ENCODE data around the gene TERF2IP. TPM values are rescaled to one million over a fixed set of nuclear protein-coding genes. Genes with fewer than 3 reads are reported as not detected.

The TERF2IP gene
- total and polyA plus RNA-seq, 9 of the 15 experiments (the other 6 are each of a cell fraction or from before 2014, with no cell fraction given): 14.5 to 64.2 (median 47.0) TPM

GRCh38 chr16:75702242-75702641 is 54.7 kb downstream of the TERF2IP start (continued):
- TF ChIP-seq MECOM (CRISPR knock-in tag; IDR thresholded peaks at IDR 0.05): peak; percentile 57; the same call in 1 of the 2 replicates
- TF ChIP-seq, protein P1, sequence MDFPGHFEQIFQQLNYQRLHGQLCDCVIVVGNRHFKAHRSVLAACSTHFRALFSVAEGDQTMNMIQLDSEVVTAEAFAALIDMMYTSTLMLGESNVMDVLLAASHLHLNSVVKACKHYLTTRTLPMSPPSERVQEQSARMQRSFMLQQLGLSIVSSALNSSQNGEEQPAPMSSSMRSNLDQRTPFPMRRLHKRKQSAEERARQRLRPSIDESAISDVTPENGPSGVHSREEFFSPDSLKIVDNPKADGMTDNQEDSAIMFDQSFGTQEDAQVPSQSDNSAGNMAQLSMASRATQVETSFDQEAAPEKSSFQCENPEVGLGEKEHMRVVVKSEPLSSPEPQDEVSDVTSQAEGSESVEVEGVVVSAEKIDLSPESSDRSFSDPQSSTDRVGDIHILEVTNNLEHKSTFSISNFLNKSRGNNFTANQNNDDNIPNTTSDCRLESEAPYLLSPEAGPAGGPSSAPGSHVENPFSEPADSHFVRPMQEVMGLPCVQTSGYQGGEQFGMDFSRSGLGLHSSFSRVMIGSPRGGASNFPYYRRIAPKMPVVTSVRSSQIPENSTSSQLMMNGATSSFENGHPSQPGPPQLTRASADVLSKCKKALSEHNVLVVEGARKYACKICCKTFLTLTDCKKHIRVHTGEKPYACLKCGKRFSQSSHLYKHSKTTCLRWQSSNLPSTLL (IDR thresholded peaks at IDR 0.05): peak; percentile 76
- no peak for TF ChIP-seq SMARCB1 (IDR thresholded peaks at IDR 0.05; ENCODE audit: insufficient read length, low read depth)
- peak; percentile 52 for TF ChIP-seq HDAC3 (IDR thresholded peaks at IDR 0.05; ENCODE audit: borderline replicate concordance, partially characterized antibody)
- TF ChIP-seq ARID1B (IDR thresholded peaks at IDR 0.05): peak; percentile 90
- TF ChIP-seq ZBTB43 (CRISPR knock-in tag; IDR thresholded peaks at IDR 0.05): no peak
- TF ChIP-seq, protein P2, sequence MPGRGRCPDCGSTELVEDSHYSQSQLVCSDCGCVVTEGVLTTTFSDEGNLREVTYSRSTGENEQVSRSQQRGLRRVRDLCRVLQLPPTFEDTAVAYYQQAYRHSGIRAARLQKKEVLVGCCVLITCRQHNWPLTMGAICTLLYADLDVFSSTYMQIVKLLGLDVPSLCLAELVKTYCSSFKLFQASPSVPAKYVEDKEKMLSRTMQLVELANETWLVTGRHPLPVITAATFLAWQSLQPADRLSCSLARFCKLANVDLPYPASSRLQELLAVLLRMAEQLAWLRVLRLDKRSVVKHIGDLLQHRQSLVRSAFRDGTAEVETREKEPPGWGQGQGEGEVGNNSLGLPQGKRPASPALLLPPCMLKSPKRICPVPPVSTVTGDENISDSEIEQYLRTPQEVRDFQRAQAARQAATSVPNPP (IDR thresholded peaks at IDR 0.05; ENCODE audit: borderline replicate concordance, insufficient read depth, insufficient read length): no peak
- no peak for TF ChIP-seq ZBTB33 (CRISPR knock-in tag; IDR thresholded peaks at IDR 0.05)
- TF ChIP-seq NR0B1 (IDR thresholded peaks at IDR 0.05; ENCODE audit: partially characterized antibody): no peak
- TF ChIP-seq DPF2 (IDR thresholded peaks at IDR 0.05): peak; percentile 90
- no peak for TF ChIP-seq ZFP36 (IDR thresholded peaks at IDR 0.05; ENCODE audit: low read depth, low read length, partially characterized antibody)
- TF ChIP-seq SMARCE1 (IDR thresholded peaks at IDR 0.05): peak; percentile 54; the same call in 1 of the 2 replicates
- peak; percentile 44; the same call in 1 of the 2 replicates for TF ChIP-seq USF2 (CRISPR knock-in tag; IDR thresholded peaks at IDR 0.05)
- peak; percentile 83 for TF ChIP-seq TAL1 (IDR thresholded peaks at IDR 0.05)
- 0 out of 2 replicates have a peak, but pooled peaks have one; percentile 16 for TF ChIP-seq MAFG (tag; conservative IDR thresholded peaks at IDR 0.05)
- TF ChIP-seq LCOR (CRISPR knock-in tag; IDR thresholded peaks at IDR 0.05): no peak
- TF ChIP-seq BHLHE40 (IDR thresholded peaks at IDR 0.05; ENCODE audit: low read length): peak; percentile 95
- peak; percentile 48 to 83; a peak in 3 of 4 replicates for TF ChIP-seq RCOR1 (IDR thresholded peaks at IDR 0.05; ENCODE audit: borderline replicate concordance in 1 of 2, low read depth in 2 of 2, low read length in 2 of 2)
- TF ChIP-seq ID3 (CRISPR knock-in tag; IDR thresholded peaks at IDR 0.05): no peak
- no peak for TF ChIP-seq ID3 (tag; IDR thresholded peaks at IDR 0.05)

Measured in K562 (cell line).